C4-2B (cell line): ENCODE results near the gene DLG2.
"Not testable (repeated sequence)": the region's sequence is repeated elsewhere in the genome, so short reads cannot be mapped to it uniquely, and the experiment has no call there.

Experiments used
- H3K27ac ChIP-seq: fragments of 450-650 bp; 2 replicates; pipeline ENCODE4 v1.5.1; 2017
- CTCF ChIP-seq: fragments of 450-650 bp; conservative IDR thresholded peaks from 2 replicates; pipeline ENCODE4 v1.5.1; 2017; ENCODE audit warnings: mild to moderate bottlenecking
- ZFX ChIP-seq: fragments of 450-650 bp; IDR thresholded peaks from 2 replicates; pipeline ENCODE4 v1.6.1; 2017

The DLG2 gene

GRCh38 chr11:85276332-85276731 lies 350.8 kb downstream of the DLG2 start:
- TF ChIP-seq ZFX (no peak), CTCF (no peak)
- no peak overlapping the region for H3K27ac ChIP-seq

DNA sequence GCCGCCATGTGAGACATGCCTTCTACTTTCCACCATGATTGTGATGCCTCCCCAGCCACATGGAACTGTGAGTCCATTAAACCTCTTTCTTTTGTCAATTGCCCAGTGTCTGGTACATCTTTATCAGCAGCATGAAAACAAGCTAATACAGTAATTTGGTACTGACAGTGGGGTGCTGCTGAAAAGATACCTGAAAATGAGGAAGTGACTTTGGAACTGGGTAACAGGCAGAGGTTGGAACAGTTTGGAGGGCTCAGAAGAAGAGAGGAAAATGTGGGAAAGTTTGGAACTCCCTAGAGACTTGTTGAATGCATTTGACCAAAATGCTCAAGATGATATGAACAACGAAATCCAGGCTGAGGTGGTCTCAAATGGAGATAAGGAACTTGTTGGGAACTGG lies 356.8 kb downstream of the DLG2 start:
- not testable (repeated sequence) for H3K27ac ChIP-seq

GRCh38 chr11:85269109-85269508 lies 358.0 kb downstream of the DLG2 start:
- TF ChIP-seq ZFX (no peak), CTCF (no peak)
- no peak overlapping the region for H3K27ac ChIP-seq

GRCh38 chr11:85266646-85267045 lies 360.5 kb downstream of the DLG2 start:
- no peak overlapping the region for H3K27ac ChIP-seq
- TF ChIP-seq CTCF (no peak), ZFX (no peak)

GRCh38 chr11:85263328-85263727 lies 363.8 kb downstream of the DLG2 start:
- H3K27ac ChIP-seq = no peak overlapping the region
- TF ChIP-seq CTCF (no peak), ZFX (no peak)

GRCh38 chr11:85257837-85258236 lies 369.3 kb downstream of the DLG2 start:
- TF ChIP-seq ZFX (no peak), CTCF (no peak)

DNA sequence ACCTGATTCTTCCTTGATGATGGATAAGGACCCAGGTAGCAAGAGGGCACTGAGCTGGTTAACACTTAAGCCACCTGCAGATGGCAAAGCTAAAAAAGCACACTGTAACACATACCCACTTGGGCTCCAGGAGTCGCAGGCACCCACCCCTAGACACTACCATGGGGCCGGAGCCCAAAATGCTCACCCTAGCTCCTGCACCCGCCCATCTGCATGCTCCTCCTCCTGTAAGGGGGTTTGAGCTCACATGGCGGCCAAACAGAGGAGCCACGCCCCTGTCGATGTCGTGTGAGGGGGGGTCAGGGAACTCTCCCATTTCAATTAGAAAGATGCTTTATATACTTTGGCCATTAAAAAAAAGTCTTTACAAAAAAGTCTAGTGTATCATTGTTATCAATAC lies 370.7 kb downstream of the DLG2 start:
- no peak overlapping the region for H3K27ac ChIP-seq
- TF ChIP-seq ZFX = no peak
- no peak for TF ChIP-seq CTCF

More at GRCh38 chr11:85257837-85258236, 369.3 kb downstream of the DLG2 start:
- H3K27ac ChIP-seq = no peak overlapping the region

- TF ChIP-seq ZFX = no peak
- no peak for TF ChIP-seq CTCF
Measured at GRCh38 chr11:85249482-85249881, 377.7 kb downstream of the DLG2 start.

More at GRCh38 chr11:85249482-85249881, 377.7 kb downstream of the DLG2 start:
- no peak overlapping the region for H3K27ac ChIP-seq
